GM12801 (cell line): Measurements from ENCODE around the gene CNN2.

ENCODE experiments used
- CTCF ChIP-seq: IDR thresholded peaks from one replicate; pipeline ENCODE4 v1.5.1; 2011; ENCODE audit warnings: control low read depth; ENCODE audit not compliant: insufficient read length; ENCODE audit errors: extremely low read depth

Gene CNN2

GRCh38 chr19:1079566-1080111, 53.2 kb downstream of the CNN2 start:
- no peak for TF ChIP-seq CTCF

GRCh38 chr19:1080360-1081161, 54.2 kb downstream of the CNN2 start:
- TF ChIP-seq CTCF = no peak

GRCh38 chr19:1081301-1082164, 55.1 kb downstream of the CNN2 start:
- TF ChIP-seq CTCF = no peak

GRCh38 chr19:1082165-1082927, 55.9 kb downstream of the CNN2 start:
- TF ChIP-seq CTCF = no peak

- TF ChIP-seq CTCF = no peak
Measured at GRCh38 chr19:1082928-1083816, 56.8 kb downstream of the CNN2 start.

GRCh38 chr19:1084024-1084868, 57.8 kb downstream of the CNN2 start:
- TF ChIP-seq CTCF = no peak
